ENCODE results near the gene ACOT8. TPM values are rescaled to one million over a fixed set of nuclear protein-coding genes. Genes with fewer than 3 reads are reported as not detected.
A peak's percentile ranks its signal among the peaks of the same experiment; 100 is the strongest.
"Not testable (repeated sequence)": the region's sequence is repeated elsewhere in the genome, so short reads cannot be mapped to it uniquely, and the experiment has no call there.

ACOT8 gene
- total RNA-seq, 1 donor from 2014 or later: 21.0 TPM

DNA sequence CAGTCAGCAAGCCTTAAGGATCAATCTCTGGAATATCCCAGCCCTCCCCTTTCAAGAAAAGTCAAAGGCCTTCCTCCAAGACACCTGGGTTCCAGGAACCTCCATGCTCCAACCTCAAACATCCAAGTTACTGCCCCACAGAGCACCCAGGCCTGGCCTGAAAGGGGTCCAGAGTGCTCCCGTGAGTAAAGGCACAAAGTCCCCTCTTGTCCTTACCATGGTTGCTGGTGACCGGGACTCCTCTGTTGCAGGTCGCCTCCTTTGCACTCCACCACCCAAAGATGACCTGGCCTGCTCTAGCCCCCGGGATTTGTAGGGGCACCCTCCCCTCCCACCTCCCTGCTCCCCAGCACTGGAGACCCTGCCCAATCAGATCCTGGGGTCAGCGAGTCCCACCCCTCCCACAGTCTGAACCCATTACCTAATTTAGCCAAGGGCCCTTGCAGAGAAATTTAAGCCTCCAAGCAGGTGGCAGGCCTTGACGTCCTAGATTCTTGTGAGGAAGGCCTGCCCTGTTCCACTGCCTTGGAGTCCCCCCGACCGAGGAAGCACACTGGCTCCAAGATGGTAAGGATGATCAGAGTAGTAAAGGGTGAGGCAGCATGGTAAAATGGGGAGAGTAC is 30.1 kb downstream of the ACOT8 start, which contains the start of gene TNNC2:
TSS of gene TNNC2 (minus strand) at position 283 of the 623 bp plus-strand sequence. CDS start at position 219, 64 bp downstream.
- no peak for DNase-seq (ENCODE audit: low spot score)

- DNase-seq (ENCODE audit: low spot score): no peak
Observed at GRCh38 chr20:45826381-45827019, 30.7 kb downstream of the ACOT8 start.

GRCh38 chr20:45823949-45824835 is 33.0 kb downstream of the ACOT8 start:
- DNase-seq (ENCODE audit: low spot score): no peak

DNA sequence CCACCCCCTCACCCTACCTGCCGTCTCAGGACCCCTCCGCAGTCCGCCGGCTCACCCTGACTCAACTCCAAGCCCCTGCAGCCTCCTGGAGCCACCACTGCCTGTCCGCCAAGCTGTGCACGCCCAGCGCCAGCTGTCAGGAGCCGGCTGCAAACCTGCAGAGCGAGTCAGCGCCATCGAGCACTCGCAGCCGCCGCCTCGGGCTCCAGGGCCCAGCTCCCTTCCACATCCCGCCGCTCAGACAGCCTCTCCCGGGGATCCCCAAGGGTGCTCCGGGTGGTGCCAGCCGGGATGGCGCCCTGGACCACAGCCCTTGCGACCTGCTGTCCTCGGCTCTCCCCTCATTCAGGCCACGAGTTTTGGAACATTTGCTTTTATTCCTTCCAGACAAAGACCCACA is 34.3 kb downstream of the ACOT8 start:
- no peak for DNase-seq (ENCODE audit: low spot score)

- DNase-seq (ENCODE audit: low spot score): no peak
Observed at GRCh38 chr20:45821947-45822346, 35.2 kb downstream of the ACOT8 start.

GRCh38 chr20:45819466-45819865 is 37.7 kb downstream of the ACOT8 start:
- no peak for DNase-seq (ENCODE audit: low spot score)

GRCh38 chr20:45818239-45818638 is 39.0 kb downstream of the ACOT8 start:
- no peak for DNase-seq (ENCODE audit: low spot score)

DNA sequence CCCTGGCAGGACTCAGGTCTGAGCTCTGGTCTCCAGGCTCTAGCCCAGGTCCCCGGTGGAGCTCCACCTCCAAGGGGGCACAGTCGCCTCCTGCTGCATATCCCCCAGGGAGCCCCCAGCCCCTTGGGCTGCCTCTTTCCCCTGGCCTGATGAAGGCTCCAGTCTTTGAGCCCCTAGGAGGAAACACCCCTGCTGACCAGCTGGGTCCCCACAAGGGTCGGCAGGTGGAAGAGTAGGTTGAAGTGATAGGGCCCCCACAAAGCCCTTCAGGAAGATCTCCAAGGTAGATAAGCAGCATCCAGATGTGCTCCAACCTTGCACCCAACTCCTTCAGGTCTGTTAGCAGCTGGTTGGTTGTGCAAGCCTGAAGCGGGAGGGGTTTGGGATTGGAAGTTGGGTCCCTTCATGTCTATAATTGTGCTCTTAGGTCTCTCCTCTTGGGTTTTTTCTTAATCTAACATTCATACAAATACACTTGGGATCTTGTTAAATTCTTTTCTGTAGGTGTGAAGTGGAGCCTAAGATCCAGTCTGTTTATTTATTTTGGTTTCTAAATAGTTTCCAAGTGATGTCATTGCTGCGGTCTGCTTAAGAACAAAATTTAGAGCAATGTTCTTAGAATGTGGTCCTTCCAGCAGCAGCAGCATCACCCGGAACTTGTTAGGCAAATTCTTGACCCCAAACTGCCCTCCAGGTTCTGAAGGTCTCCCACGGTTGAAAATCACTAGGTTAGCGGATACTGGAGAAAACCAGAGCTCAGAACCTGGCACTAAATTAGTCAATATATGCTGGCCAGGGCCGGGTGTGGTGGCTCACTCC is 39.6 kb downstream of the ACOT8 start:
- DNase-seq (ENCODE audit: low spot score): no peak

GRCh38 chr20:45816951-45817350 is 40.2 kb downstream of the ACOT8 start:
- DNase-seq (ENCODE audit: low spot score): no peak

DNA sequence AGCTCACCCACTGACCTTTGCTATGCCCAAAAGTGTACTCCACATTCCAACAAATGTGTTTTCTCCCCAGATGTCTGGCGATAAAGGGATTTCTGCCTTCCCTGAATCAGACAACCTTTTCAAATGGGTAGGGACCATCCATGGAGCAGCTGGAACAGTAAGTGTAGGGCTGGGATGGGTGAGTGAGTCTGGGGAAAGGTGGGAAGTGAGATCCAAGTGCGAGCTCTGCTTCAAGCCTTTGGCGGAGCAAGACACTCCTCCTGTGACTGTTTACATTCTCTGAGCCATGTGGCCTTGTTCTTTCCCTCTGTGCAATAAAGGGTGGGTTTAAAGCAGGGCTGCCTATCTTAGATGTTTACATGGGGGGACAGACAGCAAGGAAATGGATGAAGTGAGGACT is 42.9 kb downstream of the ACOT8 start:
- DNase-seq (ENCODE audit: low spot score): no peak

DNA sequence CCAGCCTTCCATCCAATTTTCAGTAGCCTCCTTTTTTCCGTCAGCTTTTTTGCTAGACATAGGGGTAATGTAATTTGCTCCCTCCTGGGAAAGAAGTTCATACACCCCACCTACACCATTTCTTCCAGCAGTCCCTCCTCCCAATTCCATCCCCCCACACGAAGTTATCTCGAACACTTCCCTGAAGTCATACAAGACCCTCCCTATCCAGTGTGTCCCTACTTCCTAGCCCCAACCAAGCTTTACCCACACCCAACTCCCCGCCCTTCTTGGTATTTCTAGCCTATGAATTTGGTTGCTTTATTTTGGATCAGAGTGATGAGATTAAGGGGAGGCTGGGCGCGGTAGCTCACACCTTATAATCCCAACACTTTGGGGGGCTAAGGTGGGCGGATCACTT is 43.7 kb downstream of the ACOT8 start:
- no peak for DNase-seq (ENCODE audit: low spot score)

DNA sequence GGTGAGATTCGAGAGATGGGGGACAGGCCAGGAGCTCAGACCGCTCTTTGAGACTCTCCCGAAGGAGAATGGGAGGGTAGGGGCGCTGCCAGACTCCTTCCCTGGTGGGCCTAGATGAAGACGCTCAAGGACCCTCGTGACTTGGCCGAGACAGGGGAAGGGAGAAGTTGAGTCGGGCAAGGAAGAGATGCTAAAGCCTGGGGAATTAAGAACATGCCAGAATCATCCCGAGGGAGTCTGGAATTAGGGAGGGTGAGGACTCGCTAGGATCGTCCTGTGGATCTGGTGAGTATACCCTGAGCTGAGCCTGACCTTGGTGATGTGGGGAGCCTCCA is 44.2 kb downstream of the ACOT8 start:
- DNase-seq (ENCODE audit: low spot score): no peak

DNA sequence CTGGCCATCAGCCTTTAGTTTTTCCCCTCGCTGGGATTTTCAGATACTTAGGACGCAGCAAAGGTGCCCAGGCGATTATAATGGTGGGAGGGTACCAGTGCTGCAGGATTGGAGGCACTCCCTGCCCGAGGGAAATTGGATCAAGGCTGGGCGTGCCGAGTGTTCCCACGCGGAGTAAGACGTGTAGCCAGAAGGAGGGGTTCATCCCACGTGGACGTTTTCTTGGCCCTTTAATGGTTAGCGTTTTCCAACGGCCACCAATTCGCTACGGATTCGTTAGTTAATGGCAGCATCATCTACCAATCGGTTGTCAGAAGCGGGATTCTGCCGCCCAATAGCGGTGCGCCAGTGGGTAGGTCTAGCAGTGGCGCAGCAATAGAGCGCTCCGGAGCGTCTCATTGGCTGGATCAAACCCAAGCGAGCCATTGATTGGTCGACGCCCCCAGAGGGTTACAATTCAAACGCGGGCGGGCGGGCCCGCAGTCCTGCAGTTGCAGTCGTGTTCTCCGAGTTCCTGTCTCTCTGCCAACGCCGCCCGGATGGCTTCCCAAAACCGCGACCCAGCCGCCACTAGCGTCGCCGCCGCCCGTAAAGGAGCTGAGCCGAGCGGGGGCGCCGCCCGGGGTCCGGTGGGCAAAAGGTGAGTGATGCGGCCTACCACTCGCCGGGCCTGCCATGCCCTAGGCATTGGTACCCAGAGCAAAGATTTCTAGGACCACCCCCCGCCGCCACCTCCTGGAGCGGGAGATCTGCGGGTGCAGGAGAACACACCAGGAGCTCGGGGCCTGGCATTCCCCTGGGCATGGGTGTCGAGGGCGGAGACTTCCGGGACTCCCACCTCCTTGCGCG is 44.8 kb downstream of the ACOT8 start, which contains the start of gene UBE2C:
TSS of gene UBE2C (plus strand) at position 488 of the 849 bp plus-strand sequence. CDS start at position 540, 52 bp downstream.
- peak; percentile 98 for DNase-seq (ENCODE audit: low spot score)

DNA sequence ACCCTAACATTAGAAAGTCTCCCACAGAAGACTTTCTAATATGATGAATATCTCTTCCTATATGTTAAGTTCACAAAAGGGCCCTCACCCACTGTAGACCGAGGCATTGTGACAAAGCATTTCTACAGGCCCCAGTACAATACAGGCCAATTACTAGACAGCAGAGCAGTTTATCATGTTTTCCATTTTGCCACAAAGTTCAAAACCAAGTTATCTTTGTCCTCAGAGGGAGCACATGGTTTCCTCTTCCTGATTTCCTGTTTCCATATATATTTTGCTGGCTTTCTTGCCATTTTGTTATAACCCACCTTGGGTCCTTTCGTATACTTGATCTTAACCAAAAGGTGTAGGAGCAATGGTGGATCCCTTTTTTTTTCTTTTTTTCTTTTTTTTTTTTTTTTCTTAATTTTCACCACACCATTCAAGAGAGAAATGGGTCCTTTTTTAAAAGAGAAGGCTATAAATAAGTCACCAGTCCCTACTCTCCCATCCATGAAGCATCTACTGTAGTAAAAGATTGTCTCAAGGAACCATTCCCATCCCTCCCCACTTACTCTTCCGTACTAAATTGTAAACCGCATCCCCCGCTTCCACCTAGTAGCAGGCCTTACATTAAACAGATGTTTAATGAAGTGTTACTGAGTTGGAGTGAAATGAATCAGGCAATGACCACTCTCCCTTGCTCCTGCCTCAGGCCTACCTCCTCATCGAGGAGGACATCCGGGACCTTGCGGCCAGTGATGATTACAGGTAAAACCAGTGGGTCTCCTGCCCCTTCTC is 46.8 kb downstream of the ACOT8 start:
- no peak for DNase-seq (ENCODE audit: low spot score)

DNA sequence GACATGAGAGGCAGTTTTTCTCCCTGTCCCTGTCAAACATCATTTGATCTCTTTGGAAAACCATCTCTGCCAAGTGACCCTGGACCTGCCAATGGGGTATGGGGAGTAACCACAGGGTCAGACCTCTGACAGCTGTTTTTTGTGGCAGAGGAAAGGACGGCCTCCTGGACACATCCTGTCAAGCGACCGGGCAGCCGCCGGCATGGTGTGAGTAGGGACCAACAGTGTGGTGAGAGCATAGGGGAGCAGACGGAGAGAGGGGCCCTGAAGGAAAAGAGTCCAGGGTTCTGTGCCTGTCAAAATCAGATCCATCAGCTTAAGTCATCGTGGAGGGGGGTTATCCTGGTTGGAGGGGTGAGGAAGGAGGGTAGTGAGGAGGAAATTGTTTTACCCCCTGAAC is 55.3 kb downstream of the ACOT8 start:
- DNase-seq (ENCODE audit: low spot score): no peak

GRCh38 chr20:45798935-45799642 is 58.1 kb downstream of the ACOT8 start:
- no peak for DNase-seq (ENCODE audit: low spot score)

- DNase-seq (ENCODE audit: low spot score): not testable (repeated sequence)
Observed at GRCh38 chr20:45797955-45798354, 59.2 kb downstream of the ACOT8 start.

DNA sequence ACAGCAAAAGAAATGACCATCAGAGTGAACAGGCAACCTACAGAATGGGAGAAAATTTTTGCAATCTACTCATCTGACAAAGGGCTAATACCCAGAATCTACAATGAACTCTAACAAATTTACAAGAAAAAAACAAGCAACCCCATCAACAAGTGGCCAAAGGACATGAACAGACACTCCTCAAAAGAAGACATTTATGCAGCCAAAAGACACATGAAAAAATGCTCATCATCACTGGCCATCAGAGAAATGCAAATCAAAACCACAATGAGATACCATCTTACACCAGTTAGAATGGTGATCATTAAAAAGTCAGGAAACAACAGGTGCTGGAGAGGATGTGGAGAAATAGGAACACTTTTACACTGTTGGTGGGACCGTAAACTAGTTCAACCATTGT is 59.7 kb downstream of the ACOT8 start:
- not testable (repeated sequence) for DNase-seq (ENCODE audit: low spot score)

GRCh38 chr20:45796337-45797065 is 60.7 kb downstream of the ACOT8 start:
- DNase-seq (ENCODE audit: low spot score): no peak
